ENCODE measurements around the gene IFNA4.

DNA sequence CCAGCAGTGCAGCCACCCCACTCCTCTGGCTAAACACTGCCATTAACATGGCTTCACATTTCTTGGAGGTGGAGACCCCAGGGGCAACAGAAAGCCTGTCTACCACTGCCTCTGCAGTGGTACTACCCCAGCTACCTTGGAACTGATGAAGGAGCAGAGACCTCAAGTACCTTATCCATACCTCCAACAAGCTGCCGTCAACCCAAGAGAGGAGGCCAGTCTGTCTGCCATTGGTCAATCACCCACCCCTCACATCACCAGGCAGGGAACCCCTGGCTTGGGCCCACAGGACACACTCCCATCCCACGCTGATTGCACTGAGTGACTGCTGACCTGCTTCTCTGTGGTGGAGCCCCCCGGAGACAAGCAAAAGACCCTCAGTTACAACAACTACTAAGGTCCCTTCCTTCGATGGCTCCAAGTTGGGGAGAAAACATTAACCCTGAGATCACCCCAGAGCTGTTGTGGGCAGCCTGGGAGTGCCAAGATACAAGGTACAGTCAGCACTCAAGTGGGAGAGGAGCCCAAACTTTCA, 46.8 kb upstream of the IFNA4 start:
- TF ChIP-seq, protein P1, sequence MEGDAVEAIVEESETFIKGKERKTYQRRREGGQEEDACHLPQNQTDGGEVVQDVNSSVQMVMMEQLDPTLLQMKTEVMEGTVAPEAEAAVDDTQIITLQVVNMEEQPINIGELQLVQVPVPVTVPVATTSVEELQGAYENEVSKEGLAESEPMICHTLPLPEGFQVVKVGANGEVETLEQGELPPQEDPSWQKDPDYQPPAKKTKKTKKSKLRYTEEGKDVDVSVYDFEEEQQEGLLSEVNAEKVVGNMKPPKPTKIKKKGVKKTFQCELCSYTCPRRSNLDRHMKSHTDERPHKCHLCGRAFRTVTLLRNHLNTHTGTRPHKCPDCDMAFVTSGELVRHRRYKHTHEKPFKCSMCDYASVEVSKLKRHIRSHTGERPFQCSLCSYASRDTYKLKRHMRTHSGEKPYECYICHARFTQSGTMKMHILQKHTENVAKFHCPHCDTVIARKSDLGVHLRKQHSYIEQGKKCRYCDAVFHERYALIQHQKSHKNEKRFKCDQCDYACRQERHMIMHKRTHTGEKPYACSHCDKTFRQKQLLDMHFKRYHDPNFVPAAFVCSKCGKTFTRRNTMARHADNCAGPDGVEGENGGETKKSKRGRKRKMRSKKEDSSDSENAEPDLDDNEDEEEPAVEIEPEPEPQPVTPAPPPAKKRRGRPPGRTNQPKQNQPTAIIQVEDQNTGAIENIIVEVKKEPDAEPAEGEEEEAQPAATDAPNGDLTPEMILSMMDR (conservative IDR thresholded peaks at IDR 0.05; ENCODE audit: low read depth, low read length) = no peak
- TF ChIP-seq EZH2 (IDR thresholded peaks at IDR 0.05; ENCODE audit: borderline replicate concordance, low read depth, low read length, poor library complexity, severe bottlenecking) = no peak

Data from A673 (cell line).